NCI-H1930 (cell line): ENCODE results near the gene ACACA.
"Not testable (repeated sequence)": the region's sequence is repeated elsewhere in the genome, so short reads cannot be mapped to it uniquely, and the experiment has no call there.

Experiments
- DNase-seq, 2 experiments: peaks; one replicate each; lab custom pipeline; 2025; lab: John Stamatoyannopoulos, UW

Gene ACACA

DNA sequence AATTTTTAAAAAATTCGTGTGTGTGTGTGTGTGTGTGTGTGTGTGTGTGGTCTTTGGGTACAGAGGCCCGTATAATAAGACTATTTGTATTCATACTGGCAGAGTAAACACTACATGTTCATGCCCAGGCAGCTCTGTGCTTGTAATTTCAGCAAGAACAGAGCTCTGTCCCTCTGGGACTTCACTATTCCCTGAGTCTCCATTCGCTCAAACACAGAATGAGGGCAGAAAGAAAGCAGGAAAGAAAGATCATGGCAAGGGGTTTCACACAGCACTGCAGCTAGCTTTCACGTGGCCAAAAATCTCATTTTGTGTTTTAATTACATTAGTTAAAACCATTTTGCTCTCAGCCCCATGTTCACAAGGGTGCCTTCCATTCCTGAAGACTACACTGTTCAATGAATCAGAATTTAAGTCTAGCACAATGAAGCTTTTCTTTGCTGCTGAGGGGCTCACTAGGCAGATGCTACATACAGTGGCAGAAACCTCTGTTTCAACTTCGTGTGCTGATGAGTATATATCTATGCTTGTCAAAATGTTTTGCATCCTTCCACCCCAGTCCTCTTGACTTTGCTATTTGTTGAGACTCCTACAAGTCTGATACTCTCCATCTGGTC lies 229.3 kb downstream of the ACACA start:
- DNase-seq = peak; percentile 28 to 41

GRCh38 chr17:37176723-37177122 lies 229.9 kb downstream of the ACACA start:
- DNase-seq = no peak

DNA sequence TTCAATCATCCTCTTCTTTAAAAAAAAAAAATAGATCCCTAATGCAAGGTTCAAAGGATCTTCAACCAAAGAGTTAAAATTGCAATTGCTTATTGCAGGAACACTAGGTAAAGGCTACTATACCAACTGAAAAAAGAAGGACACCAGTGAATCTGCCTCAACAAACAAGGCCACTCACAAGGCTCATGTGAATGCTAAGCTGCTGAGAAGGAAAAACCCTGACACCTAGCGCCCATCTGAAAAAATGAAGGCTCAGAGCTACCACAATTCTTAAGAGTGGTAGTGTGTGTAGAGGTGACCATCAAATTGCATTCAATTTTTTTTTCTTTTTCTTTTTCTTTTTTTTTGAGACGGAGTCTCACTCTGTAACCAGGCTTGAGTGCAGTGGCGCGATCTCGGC lies 232.4 kb downstream of the ACACA start:
- no peak for DNase-seq

DNA sequence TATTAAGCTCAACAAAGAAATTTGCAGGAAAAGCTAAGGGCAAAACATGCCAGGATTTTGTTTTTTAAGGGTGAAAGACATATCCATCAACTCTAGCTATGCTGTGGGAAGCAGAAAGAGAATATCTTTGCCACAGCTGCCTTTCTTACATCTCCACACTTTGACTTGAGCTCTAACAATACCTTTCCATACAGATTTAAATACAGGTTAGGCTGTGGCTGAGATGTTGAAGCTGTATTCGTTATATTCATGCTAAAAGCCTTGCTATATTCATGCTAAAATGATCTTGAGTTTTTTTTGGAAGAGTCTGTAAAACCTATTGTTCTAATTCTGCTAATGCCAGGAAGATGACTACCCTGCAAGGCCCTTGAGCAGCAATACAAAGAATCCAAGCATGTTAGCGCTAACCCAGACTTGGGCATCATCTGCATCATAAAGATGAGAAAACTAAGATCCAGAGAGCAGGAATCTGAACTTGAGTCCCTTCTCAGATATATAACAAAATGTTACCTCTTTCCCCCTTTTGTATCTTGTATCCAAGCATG lies 235.7 kb downstream of the ACACA start:
- no peak for DNase-seq

GRCh38 chr17:37168731-37169353 lies 237.8 kb downstream of the ACACA start:
- DNase-seq = peak in 1 of 2 experiments; percentile 50

DNA sequence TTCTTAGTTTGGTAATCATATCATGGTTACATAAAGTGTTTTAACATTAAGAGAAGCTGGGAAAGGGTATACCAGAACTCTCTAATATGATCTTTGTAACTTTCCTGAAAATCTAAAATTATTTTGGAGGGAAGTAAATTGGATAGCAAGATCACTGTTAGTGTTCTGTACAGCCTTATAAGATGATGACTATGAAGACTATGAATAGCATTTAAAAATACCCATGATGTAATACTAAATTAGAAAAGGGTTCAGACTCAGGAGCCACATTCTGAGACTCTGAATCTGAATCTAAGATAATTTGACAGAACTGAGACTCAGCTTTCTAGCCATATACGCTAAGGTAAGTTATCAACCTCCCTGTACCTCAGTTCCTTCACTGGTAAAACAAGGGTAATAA lies 238.9 kb downstream of the ACACA start:
- no peak for DNase-seq

DNA sequence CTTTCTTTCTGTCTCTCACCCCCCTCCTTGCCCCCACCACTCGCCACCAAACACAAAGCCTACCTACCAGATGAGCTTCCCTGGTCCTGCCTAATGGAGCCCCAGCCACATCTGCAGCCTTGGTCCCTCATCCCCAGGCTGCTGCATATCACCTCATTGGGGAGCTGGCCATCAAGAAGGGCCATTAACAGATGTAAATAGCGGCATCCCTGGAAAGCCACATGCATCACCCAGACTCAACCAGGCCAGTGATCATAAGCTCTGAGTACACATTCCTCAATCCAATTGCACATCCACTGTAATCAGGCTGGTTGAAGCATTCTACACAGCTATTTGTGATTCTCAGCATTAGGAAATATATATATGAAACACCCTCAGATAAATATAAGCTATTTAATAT lies 242.6 kb downstream of the ACACA start:
- DNase-seq = no peak

DNA sequence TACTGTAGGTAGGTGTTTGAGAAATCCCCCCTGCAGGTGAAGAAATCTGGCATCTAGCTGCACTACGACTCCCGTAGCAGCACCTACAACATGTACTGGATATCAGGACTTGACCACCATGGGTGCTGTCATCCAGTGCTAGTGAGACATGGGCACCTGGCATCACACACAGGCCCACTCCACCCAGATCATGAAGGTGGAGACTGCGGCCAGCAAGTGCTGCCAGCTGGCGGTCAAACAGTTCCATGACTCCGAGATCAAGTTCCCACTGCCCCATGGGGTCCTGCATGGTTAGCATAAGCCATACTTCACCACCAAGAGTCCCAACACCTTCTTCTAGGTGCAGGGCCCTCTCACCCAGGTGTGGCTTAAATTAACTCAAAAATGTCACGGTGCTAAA lies 243.8 kb downstream of the ACACA start:
- DNase-seq = no peak

GRCh38 chr17:37160944-37161343 lies 245.7 kb downstream of the ACACA start:
- DNase-seq = no peak

GRCh38 chr17:37158290-37158689 lies 248.3 kb downstream of the ACACA start:
- no peak for DNase-seq

GRCh38 chr17:37148156-37148555 lies 258.5 kb downstream of the ACACA start:
- DNase-seq = no peak

DNA sequence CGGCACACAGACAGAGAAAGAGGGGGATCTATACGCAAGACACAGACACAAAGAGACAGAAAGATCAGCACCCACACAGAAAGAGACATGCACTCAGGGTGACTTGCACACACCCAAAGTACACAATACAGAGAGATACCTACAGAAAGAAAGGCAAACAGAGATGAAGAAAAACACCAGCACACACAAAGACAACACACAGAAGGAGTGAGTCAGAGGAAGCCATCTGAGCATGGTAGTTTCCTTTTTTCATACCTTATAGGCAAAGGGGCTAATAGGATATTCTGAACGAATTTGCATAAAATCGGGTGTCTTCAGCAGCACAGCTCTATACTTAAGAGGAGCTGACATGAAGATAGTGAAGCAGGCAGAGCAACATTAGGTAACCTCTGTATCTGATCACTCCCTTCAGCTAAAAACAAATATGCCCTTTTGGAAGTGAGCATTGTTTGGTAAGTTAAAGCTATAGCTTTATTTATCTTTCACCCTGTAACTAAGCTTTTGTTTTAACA lies 259.3 kb downstream of the ACACA start:
- no peak for DNase-seq

- no peak for DNase-seq
Measured at GRCh38 chr17:37146086-37147064, 260.3 kb downstream of the ACACA start.

DNA sequence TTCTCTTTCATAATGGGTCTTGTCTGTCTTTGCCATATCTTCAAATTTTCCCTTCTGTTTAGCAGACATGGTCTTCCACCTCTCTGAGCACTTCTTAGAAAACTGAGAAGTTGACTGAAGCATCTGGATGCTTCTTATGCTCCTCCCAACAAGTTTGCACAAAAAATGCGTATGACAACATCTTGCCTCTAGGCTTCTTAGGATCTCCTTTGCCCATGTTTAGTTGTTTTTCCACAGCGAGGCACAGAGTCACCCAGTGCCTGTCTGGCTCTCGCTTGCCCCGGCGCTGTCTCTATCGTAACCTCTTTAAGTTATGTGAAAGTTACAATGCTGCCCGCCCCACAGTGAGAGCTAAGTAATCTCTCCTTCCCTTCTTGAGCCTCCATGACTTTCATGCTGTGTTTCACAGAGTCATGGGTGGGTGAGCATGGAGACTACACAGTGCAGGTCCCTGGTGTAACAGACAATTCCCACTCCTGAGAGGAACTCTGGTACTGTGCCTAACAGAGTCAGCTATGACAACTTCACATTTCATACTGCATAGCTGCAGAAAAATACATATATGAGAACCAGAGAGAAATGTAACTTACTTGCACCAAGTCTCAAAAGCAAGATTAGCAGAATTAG lies 262.4 kb downstream of the ACACA start:
- no peak for DNase-seq

GRCh38 chr17:37143558-37143957 lies 263.1 kb downstream of the ACACA start:
- DNase-seq = not testable (repeated sequence)

DNA sequence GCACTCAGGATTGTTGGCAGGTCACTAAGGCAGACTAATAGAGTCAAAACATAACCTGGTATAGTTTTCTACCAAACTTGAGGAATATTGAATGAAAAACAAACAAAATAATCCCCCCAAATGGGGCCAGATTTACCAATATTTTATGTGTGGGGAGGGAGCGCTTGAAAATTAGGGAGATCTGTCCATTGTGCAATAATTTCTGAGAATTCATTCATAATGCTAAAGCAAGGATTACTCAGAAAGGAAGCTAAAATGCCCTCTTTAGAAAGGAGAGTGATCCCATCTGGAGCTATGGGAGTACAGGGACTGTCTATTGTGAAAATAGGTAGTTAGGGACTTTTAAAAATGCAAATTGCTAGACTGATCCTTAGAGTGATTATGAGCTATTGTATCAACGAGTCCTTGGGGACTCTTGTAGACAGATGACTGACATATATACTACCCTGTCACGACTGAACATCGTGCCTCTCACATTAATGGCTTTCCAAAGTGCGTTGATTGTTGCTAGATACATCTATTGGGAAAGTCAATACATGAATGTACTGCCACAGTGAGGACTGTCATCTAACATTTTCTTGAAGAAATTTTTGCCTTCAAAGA lies 264.2 kb downstream of the ACACA start:
- DNase-seq = no peak

- no peak for DNase-seq
Measured at GRCh38 chr17:37138571-37139120, 268.0 kb downstream of the ACACA start.

DNA sequence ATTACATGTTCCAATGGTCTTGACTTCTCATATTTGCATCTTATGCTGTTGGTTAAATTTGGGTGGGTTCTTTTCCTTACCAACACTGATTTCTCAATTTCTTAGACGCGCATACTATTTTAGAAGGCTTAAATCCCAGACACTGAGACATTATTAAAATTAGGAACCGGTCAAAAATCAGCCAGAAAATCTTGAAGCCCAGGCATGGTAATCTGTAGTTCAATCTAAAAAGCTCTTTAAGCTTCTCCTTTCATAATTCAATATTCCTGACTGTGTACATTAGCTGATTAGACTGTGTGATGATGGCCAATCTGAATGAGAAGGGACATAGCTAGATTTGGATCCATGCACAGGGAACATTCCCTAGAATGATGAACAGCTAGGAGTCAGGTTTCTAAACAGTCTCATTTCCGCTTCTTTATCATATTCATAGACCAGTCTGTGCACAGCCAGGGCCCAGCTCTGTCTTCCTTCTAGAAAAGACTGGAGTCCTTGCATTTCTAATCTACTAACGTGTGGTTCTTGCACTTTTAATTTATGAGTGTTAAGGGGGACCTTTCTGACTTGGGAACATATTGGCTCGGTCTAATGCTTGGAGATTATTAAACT lies 268.6 kb downstream of the ACACA start:
- no peak for DNase-seq

DNA sequence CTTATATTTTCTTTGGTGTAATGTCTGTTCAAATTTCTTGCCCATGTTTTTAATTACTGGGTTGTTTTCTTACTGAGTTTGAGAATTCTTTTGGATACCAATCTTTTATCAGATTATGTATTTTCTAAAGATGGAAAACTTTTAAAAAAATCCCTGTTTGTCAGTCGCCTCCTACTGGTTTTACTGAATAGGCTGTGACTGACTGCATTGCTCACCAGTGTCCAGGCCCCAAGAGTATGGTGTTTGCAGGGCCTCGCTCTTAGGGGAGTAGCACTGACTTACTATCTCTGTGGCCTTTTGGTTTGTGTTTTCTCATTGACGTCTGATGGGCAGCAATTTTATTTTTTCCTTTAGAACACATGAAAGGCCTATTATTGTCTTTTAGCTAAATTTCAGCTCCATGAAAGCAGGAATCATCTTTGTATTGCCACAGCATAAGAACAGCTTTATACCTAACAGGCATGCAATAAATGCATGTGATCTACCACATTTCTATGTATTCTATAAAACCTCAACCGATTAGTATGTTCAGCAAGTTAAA lies 269.5 kb downstream of the ACACA start:
- no peak for DNase-seq

GRCh38 chr17:37135576-37135975 lies 271.1 kb downstream of the ACACA start:
- no peak for DNase-seq
